ENCODE data around the gene CANT1. TPM values are rescaled to one million over a fixed set of nuclear protein-coding genes. Genes with fewer than 3 reads are reported as not detected.

CANT1 gene
- total RNA-seq (2022; extraction: Qiagen RNA extraction; ENCODE audit: low read depth): 53.9 to 90.2 TPM (median 85.8 TPM) in 5 replicates

GRCh38 chr17:79009397-79010303 is at the start of gene CANT1:
CANT1 (minus strand) TSS chr17:79009764; CDS start chr17:78997622, 12,142 bp downstream.

GRCh38 chr17:79023886-79024771 is 14.6 kb upstream of the CANT1 start, which contains the start of gene C1QTNF1:
C1QTNF1 (plus strand) TSS chr17:79024169; CDS start chr17:79043969, 19,800 bp downstream.

GRCh38 chr17:78979780-78980623 is 29.6 kb downstream of the CANT1 start, which contains the start of gene LGALS3BP:
LGALS3BP (minus strand) TSS chr17:78979923; CDS start chr17:78977191, 2,732 bp downstream.

Other genes starting within 250 kb of the CANT1 start
- 54.4 to 59.7 TPM (median 59.6 TPM) in 5 replicates for gene CYTH1, start 227.5 kb downstream of the CANT1 start, total RNA-seq (2022; extraction: Qiagen RNA extraction; ENCODE audit: low read depth)
- gene USP36, start 168.9 kb downstream of the CANT1 start, total RNA-seq (2022; extraction: Qiagen RNA extraction; ENCODE audit: low read depth): 48.1 to 60.8 TPM (median 55.9 TPM) in 5 replicates
- 0.21 to 0.64 TPM (median 0.64 TPM) in 5 replicates for gene CEP295NL, start 106.6 kb downstream of the CANT1 start, total RNA-seq (2022; extraction: Qiagen RNA extraction; ENCODE audit: low read depth)
- gene TIMP2, start 84.4 kb downstream of the CANT1 start, total RNA-seq (2022; extraction: Qiagen RNA extraction; ENCODE audit: low read depth): 171 to 247 TPM (median 222 TPM) in 5 replicates
- 66.0 to 83.9 TPM (median 74.0 TPM) in 5 replicates for gene LGALS3BP, start 29.8 kb downstream of the CANT1 start, total RNA-seq (2022; extraction: Qiagen RNA extraction; ENCODE audit: low read depth)
- 33.2 to 51.5 TPM (median 41.0 TPM) in 5 replicates for gene C1QTNF1, start 14.4 kb upstream of the CANT1 start, total RNA-seq (2022; extraction: Qiagen RNA extraction; ENCODE audit: low read depth)
- gene ENGASE, start 65.1 kb upstream of the CANT1 start, total RNA-seq (2022; extraction: Qiagen RNA extraction; ENCODE audit: low read depth): 9.4 to 27.2 TPM (median 20.5 TPM) in 5 replicates

Data from A549 treated with ZK216348 at 1 μM for 4 hours (cell line).